Fibroblast of villous mesenchyme (primary cell): ENCODE measurements around the gene URB2. TPM values are rescaled to one million over a fixed set of nuclear protein-coding genes. Genes with fewer than 3 reads are reported as not detected.

ENCODE experiments used
- DNase-seq: peaks from one replicate; pipeline ENCODE4 v3.0.0-alpha.2; 2010; ENCODE audit warnings: low read depth
- H3K4me3 ChIP-seq: 2 replicates; pipeline ENCODE4 v1.5.1; 2011; ENCODE audit warnings: low read depth, mild to moderate bottlenecking, low read length
- total RNA-seq: library from RNA; depleted of rRNA; stranded (reverse); fragments of >200 nt; gene quantifications from 2 replicates; pipeline ENCODE4 v1.2.3, GENCODE V29; 2012
- TF ChIP-seq, protein P1 (sequence below): IDR thresholded peaks from 2 replicates; pipeline ENCODE4 v1.5.1; 2012; ENCODE audit warnings: low read depth, mild to moderate bottlenecking, low read length; ENCODE audit not compliant: insufficient read depth

URB2 gene
- total RNA-seq, 1 donor: 14.7 TPM

GRCh38 chr1:229631148-229631547 is 5.1 kb downstream of the URB2 start:
- H3K4me3 ChIP-seq: no peak overlapping the region
- TF ChIP-seq, protein P1, sequence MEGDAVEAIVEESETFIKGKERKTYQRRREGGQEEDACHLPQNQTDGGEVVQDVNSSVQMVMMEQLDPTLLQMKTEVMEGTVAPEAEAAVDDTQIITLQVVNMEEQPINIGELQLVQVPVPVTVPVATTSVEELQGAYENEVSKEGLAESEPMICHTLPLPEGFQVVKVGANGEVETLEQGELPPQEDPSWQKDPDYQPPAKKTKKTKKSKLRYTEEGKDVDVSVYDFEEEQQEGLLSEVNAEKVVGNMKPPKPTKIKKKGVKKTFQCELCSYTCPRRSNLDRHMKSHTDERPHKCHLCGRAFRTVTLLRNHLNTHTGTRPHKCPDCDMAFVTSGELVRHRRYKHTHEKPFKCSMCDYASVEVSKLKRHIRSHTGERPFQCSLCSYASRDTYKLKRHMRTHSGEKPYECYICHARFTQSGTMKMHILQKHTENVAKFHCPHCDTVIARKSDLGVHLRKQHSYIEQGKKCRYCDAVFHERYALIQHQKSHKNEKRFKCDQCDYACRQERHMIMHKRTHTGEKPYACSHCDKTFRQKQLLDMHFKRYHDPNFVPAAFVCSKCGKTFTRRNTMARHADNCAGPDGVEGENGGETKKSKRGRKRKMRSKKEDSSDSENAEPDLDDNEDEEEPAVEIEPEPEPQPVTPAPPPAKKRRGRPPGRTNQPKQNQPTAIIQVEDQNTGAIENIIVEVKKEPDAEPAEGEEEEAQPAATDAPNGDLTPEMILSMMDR: no peak
- DNase-seq: peak; percentile 8

GRCh38 chr1:229631966-229632365 is 5.9 kb downstream of the URB2 start:
- no peak overlapping the region for H3K4me3 ChIP-seq
- DNase-seq: no peak
- TF ChIP-seq, protein P1: no peak

- TF ChIP-seq, protein P1: no peak
- no peak for DNase-seq
- H3K4me3 ChIP-seq: no peak overlapping the region
Observed at GRCh38 chr1:229636042-229636441, 10.0 kb downstream of the URB2 start.

GRCh38 chr1:229637746-229638145 is 11.7 kb downstream of the URB2 start:
- no peak for DNase-seq
- H3K4me3 ChIP-seq: no peak overlapping the region
- TF ChIP-seq, protein P1: no peak

GRCh38 chr1:229640455-229640854 is 14.4 kb downstream of the URB2 start:
- no peak overlapping the region for H3K4me3 ChIP-seq
- DNase-seq: no peak
- TF ChIP-seq, protein P1: no peak

DNA sequence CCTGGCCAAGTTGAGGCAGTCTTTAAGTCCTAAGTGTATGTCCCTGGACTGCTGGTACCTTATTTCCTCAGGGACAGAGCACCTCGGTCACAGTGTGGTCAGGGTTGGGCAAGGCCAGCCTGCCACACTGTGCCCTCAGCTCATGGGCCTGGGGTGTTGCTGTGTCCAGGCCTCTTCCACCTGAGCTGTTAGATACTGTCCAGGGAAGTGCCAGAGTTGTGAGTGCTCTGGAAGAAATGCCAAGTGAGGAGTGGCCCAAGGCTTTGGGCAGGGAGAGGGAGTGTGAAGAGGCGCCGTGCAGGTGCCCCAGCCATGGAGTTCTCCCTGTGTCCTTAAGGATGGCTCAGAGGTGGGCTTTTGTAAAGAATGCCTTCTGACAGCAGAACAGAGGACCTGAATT is 15.3 kb downstream of the URB2 start:
- no peak overlapping the region for H3K4me3 ChIP-seq
- TF ChIP-seq, protein P1: no peak
- DNase-seq: no peak

GRCh38 chr1:229642376-229642775 is 16.3 kb downstream of the URB2 start:
- no peak overlapping the region for H3K4me3 ChIP-seq
- no peak for DNase-seq
- TF ChIP-seq, protein P1: no peak
